ENCODE results near the gene SLC43A2.

Gene SLC43A2

DNA sequence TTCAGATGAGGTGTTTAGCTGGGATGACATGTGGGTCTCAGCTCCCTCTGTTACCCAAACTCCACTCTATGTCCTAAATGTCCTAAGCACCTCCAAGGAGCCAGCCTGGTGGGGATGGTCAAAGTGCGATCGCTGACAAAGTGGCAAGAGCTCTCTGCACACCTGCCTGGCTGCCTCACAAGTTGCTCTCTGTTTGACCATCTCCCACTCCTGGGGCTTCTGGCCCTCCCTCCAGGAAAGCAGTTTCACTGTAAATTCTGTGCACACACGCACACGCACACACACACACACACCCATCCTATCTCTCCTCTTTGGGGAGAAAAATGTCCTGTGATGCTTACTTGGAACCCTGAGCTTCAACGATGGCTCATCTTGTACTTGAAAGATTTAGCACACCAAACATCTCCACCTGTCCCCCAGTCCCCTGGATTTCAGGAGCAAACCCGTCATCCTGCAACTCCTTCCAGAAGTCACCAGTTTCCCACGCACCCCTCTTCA lies 67.7 kb downstream of the SLC43A2 start:
- no peak for DNase-seq

DNA sequence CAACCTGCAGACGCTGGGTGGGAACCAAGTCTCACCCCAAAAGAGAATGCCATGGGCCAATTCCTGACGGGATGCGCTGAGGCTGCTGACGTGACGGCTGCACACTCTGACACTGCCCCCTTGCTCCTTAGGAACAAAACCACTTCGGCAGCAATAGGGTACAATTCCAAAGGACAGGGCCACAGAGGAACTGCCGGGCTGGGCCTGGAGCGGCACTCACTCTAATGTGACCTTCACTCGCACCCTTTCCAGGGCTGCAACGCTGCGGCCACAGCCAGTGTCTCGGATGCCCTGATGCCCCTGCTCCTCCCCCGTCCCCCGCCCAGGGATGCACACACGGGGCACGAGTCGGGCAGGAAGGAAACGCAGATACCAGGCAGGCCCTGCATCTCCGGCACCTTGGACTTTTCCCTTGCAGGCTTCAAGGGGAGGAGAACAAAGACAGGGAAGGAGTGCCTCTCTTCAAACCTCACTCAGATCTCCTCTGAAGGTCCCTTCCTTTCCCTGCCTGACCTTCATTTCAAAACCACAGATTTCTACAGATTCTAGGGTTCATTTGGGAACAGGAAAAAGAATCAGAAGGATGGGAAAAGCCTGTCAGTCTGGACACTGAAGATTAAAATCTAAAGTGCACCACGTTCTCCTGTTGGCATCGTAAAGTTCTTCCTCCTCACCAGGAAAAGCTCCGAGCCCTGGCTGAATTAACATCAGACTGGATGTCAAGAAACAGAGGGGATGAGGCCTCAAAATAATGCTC lies 68.4 kb downstream of the SLC43A2 start:
- no peak for DNase-seq

DNA sequence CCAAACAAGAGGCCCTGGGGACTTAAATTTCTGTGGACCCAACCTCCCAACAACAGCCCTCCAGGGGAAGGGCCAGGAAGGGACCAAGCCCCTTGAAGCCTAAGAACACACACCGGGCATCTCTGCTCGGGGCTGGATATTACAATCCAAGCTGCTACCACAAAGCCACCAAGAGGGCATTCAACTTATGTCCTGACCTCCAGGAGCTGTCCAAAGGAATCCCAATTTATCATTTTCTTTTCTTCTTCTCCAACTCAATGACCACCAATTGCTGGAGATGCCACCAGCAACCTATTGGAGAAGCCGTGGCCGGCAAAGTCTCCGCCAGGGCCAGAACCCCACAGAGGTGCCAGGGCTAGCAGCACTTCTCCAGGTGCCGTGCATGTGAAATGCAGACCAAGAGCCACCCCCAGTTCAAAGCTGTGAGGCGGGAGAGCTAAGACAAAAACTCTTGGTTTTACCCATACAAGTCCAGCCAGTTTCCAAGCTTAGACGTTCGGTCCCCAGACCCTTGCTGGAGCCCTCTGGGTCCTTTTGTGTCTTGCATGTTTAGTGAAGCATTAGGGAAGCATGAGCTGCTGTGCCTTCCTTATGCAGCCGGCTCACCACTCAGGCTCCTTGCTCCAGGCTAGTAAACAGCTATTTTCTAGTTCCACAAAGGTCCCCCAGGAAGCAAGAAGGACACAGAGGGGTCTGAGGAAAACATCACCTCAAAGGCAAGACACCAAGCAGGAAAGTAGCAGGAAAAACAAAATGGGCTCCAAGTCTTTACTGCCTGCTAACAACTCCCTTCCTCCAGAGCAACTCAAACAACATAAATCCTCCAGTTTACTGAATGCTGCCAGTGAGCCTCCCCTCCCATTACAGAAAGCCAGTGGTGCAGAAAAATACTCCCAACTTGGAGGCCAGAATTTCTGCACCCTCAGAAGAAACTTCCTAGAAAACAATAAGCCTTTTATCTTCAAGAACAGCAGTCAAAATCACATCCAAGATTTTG lies 69.3 kb downstream of the SLC43A2 start:
- DNase-seq = no peak

GRCh38 chr17:1558401-1558800 lies 70.2 kb downstream of the SLC43A2 start:
- no peak for DNase-seq

- DNase-seq = no peak
These were observed 71.1 kb downstream of the SLC43A2 start for GRCh38 chr17:1557355-1558095.

DNA sequence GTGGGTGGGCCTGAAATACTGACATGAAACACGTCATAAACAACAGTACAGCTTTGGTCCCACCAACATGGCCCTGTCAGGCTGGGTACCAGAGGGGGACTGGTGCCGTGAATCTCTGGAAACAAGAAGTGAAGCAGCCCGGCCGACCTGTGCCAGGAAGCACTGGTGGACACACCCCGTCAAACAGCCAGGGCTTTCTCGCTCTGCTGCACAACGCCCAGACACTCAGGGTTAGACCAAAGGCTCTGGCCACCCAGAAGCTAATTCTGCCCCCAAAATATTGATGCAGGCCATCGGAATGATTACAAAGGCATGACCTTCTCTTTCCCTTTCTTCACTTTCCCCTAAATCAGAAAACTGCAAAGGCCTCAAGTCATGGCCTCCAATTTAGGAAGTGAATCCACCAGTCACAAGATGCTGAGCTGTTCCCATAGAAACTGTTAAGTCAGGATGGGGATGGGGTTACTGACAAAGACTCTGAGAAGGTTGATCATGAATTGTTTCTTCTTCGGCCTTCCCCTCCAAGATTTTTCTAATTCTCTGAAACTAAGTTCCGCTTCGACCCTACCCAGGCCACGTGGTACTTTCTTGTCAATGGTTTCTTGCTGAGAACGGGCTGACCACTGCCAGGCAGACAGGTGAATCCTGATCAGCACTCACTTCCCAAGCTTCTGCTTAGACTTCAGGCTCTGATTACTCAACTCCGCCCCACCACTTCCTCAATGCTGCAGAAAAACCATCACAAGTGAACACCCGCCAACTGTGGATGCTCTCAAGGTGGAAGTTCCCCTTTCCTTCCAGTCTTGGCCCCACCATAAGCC lies 72.8 kb downstream of the SLC43A2 start:
- DNase-seq = no peak

GRCh38 chr17:1554751-1555540 lies 73.7 kb downstream of the SLC43A2 start:
- no peak for DNase-seq

DNA sequence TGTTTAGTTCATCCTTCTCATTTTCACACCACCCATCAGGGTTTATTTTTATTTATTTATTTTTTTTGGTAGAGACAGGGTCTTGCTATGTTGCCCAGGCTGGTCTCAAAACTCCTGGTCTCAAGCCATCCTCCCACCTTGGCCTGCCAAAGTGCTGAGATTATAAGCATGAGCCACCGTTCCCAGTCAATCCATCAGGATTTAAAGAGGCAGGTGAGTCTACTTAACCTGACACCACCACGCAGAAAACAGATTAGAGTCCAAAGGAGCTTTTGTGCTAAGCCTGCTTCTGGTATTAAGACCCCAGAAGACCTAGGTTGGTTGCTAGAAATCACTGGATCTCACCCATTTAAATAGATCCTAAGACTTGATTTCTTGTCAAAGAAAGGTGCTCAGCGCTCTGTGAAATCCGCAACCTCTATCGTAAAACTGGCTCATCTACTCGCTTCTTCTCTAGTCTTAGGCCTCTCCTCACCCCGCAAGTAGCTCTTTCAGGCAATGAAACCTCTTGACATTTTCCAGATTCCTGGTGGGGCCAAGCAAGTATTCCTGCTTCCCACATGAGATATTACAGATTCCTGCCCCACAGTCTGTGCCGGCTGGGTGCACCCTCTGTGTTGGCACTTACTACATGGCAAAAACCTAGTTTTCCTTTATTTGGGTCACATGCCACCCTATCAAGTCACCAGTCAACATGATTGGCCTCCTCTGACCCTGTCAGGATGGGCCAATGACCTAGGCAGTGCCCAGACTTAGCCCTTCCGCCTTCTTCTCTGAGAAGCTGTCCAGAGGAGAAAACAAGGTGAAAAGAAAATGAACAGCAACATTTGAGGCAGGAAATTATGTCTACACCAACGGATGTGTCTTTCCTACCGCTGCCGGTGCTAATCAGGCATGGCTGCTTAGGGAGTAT lies 75.0 kb downstream of the SLC43A2 start:
- no peak for DNase-seq

DNA sequence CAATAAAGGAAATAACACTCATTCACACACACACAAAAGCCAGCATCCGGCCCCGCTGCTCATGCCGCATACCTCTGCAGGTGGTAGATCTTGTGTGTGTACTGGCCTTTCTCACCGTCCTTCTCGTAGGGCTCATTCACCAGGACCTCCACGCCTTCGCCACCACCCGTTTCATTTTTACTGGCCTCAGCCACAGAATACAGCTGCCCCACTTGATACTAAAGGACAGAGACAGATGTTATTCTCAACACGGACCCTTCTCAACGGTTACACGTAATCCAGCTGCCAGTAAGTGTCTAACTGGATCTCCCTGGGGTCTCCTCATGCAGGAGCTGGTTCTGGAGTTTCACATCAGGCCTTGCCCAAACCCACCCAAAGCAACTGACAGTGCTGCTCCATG lies 75.7 kb downstream of the SLC43A2 start:
- DNase-seq = no peak

DNA sequence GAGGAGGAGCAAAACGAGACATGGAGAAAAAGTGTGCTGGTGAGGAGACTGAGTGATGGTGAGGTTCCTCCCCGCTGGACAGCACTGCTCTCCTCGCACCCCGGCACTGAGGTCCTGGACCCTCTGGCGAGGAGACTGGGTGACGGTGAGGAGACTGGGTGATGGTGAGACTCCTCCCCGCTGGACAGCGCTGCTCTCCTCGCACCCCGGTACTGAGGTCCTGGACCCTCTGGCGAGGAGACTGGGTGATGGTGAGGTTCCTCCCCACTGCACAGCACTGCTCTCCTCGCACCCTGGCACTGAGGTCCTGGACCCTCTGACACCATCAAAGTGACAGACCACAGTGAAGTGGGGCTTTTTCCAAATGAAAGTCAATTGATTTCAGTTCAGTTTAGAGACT lies 76.9 kb downstream of the SLC43A2 start:
- DNase-seq = no peak

DNA sequence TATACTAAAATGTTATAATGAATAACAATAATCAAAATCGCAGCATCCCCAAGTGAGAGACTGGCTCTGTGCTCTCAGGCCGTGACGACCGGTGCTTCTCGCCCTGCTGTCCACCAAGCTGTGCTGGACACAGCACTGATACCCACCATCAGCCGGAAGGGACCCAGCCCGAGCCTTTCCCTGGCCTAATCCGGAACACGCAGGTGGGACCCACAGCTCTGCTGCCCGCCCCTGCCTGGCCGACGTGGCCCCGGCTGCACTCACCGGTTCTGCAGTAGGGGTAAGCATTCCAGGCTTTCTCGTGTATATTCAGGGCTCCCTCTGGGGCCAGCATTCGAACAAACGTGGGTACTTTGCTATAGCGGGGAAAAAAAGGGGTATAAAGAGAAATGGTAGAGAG lies 80.6 kb downstream of the SLC43A2 start:
- no peak for DNase-seq

DNA sequence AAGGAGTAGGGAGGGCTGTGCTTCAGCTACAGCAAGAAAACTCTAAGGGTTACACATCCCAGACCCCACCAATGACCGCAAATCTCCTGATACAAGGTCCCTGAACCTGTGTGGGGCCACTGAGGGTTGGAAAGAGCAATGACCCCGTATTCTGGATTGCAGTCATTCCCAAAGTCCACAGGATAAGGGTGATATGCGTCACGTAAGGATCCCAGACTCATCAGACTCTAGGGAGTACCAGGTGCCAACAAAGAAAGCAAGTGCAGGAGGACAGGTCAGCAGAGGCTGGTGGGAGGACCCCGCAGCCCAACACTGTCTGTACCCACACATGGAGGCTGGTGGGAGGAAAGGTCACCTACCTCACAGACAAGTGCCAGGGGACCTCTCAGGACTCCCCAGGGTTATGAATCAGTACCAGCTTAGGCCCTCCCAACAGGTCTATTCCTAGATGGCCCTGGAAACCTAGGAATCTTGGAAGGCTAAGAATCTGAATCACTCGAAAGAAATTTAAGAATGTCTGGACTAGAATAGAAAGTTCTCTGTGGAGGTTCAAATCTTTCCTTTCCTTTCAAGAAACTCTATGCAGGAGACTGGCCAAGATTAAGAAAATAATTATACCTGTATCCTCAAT lies 82.2 kb downstream of the SLC43A2 start:
- DNase-seq = no peak

DNA sequence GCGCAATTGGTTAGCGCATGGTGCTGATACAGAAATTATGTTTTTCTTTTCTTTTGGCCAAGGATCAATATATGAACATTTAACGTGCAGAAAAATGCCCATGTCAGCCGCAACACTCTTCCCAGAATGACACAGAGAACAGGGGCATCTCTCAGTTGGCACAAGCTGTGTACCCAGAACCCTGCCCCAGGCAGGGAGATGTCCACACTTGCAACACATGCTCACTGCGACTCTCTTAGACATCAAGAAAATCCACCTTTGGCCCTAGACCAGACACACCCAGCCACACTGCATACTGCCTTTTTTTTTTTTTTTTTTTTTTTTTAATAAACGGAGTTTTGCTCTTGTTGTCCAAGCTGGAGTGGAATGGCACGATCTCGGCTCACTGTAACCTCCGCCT lies 83.0 kb downstream of the SLC43A2 start:
- DNase-seq = no peak

- no peak for DNase-seq
These were observed 86.3 kb downstream of the SLC43A2 start for GRCh38 chr17:1542316-1542715.

DNA sequence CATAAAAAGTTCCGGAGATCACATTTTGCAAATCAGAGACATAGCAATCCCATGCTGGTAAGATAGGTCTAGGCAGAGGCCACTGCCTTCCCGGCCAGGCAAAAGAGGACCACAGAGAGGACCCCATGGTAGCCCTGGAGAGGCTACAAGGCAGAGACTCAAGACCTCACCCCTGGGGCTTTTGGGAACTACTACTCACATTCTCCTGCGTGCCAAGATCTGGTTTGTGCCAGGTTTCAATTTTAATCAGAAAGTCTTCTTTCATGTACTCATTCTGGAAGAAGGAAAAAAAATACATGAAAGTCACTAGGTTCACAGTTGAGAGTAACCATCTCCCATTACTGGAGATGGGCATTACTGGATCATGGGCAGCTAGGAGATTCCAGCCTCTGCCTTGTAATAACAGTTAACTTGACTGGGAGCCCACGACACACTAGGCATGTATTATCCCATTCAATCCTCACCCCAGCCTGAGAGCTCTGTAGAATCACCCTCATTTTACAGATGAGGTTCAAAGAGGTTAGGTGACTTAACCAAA lies 87.2 kb downstream of the SLC43A2 start:
- no peak for DNase-seq

DNA sequence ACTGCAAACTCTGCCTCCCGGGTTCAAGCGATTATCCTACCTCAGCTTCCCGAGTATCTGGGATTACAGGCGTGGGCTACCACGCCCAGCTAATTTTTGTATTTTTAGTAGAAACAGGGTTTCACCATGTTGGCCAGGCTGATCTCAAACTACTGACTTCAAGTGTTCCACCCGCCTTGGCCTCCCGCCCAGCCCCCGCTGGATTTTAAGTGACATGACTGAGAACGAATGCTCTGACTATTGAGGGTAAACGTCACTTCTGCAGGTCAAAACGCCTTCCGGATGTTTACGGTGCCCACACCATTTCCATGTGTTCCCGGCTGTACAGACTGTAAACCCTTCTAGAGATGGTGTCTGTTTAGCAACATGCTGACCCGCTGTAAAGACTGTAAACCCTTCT lies 88.8 kb downstream of the SLC43A2 start:
- DNase-seq = no peak

GRCh38 chr17:1535737-1536136 lies 92.9 kb downstream of the SLC43A2 start:
- no peak for DNase-seq

- no peak for DNase-seq
These were observed 94.8 kb downstream of the SLC43A2 start for GRCh38 chr17:1533661-1534325.

All from activated T-cell treated with anti-CD3 and anti-CD28 coated beads, Interleukin-2, amount 50 U/mL, for 1 hour (primary cell).